Hepatocyte (in vitro differentiated cells): ENCODE results near the gene MEA1. TPM values are rescaled to one million over a fixed set of nuclear protein-coding genes. Genes with fewer than 3 reads are reported as not detected.

Experiments
- DNase-seq: peaks from one replicate; pipeline ENCODE4 v3.0.0-alpha.2; 2016; ENCODE audit warnings: low spot score
- H2AFZ ChIP-seq: fragments of 200-600 bp; sonication (generic); 2 replicates; pipeline ENCODE4 v1.6.0; 2016; ENCODE audit warnings: antibody characterized with exemption, mild to moderate bottlenecking
- H3K27ac ChIP-seq: fragments of 200-600 bp; sonication (generic); 2 replicates; pipeline ENCODE4 v1.5.1; 2016; ENCODE audit warnings: mild to moderate bottlenecking
- H3K27me3 ChIP-seq: fragments of 200-600 bp; sonication (generic); 2 replicates; pipeline ENCODE4 v1.6.1; 2016
- H3K36me3 ChIP-seq: fragments of 200-600 bp; sonication (generic); replicated peaks from 2 replicates; pipeline ENCODE4 v1.5.1; 2016; ENCODE audit warnings: low read depth; ENCODE audit not compliant: insufficient read depth
- H3K4me1 ChIP-seq: fragments of 200-600 bp; sonication (generic); 2 replicates; pipeline ENCODE4 v1.5.1; 2016; ENCODE audit warnings: mild to moderate bottlenecking, moderate library complexity; ENCODE audit not compliant: insufficient read depth
- H3K4me2 ChIP-seq: fragments of 200-600 bp; sonication (generic); 2 replicates; pipeline ENCODE4 v1.6.0; 2016
- H3K4me3 ChIP-seq: fragments of 200-600 bp; sonication (generic); 2 replicates; pipeline ENCODE4 v1.5.1; 2016; ENCODE audit warnings: mild to moderate bottlenecking
- H3K79me2 ChIP-seq: fragments of 200-600 bp; sonication (generic); 2 replicates; pipeline ENCODE4 v1.6.0; 2017; ENCODE audit warnings: mild to moderate bottlenecking
- H3K9me2 ChIP-seq: fragments of 200-600 bp; sonication (generic); replicated peaks from 2 replicates; pipeline ENCODE4 v1.6.0; 2017; ENCODE audit warnings: mild to moderate bottlenecking; ENCODE audit not compliant: insufficient read depth
- H3K9me3 ChIP-seq: fragments of 200-600 bp; sonication (generic); 2 replicates; pipeline ENCODE4 v1.5.1; 2016; ENCODE audit warnings: low read depth, mild to moderate bottlenecking
- H4K20me1 ChIP-seq: fragments of 200-600 bp; sonication (generic); 2 replicates; pipeline ENCODE4 v1.6.0; 2016; ENCODE audit warnings: mild to moderate bottlenecking; ENCODE audit not compliant: insufficient read depth, poor library complexity, severe bottlenecking
- CTCF ChIP-seq: fragments of 200-600 bp; sonication (generic); IDR thresholded peaks from 2 replicates; pipeline ENCODE4 v1.5.1; 2016; ENCODE audit warnings: antibody characterized with exemption, mild to moderate bottlenecking; ENCODE audit not compliant: poor library complexity
- EZH2 ChIP-seq: fragments of 200-600 bp; sonication (generic); IDR thresholded peaks from 2 replicates; pipeline ENCODE4 v1.6.1; 2016; ENCODE audit warnings: antibody characterized with exemption, mild to moderate bottlenecking, borderline replicate concordance
- EZH2phosphoT487 ChIP-seq: fragments of 200-600 bp; sonication (generic); IDR thresholded peaks from one replicate; pipeline ENCODE4 v1.6.1; 2018; ENCODE audit warnings: antibody characterized with exemption, mild to moderate bottlenecking, low read depth, moderate library complexity; ENCODE audit not compliant: unreplicated experiment, severe bottlenecking
- WGBS: methylation state at CpG from one replicate; pipeline ENCODE4 v1.1.6; 2016; ENCODE audit warnings: low lambda C conversion rate; ENCODE audit errors: missing lambda C conversion rate; 5-methylcytosine and 5-hydroxymethylcytosine counted together
- polyA plus RNA-seq: library from polyadenylated mRNA; unstranded; fragments of >200 nt; fragmentation: Nextera tagmentation; extraction: Ambion mirVana; gene quantifications from 2 replicates; pipeline ENCODE4 v1.2.1, GENCODE V29; 2016
- total RNA-seq: library from RNA; depleted of rRNA; stranded (reverse); fragments of >200 nt; gene quantifications from 2 replicates; pipeline ENCODE4 v1.2.3, GENCODE V29; 2014

Gene MEA1
- total and polyA plus RNA-seq, 2 experiments from 2014 or later, result 73.3 to 127 TPM

- 80% methylated on average over 1 of the region's 1 CpG for WGBS
- no peaks in the 10 kb centered on the region for H4K20me1 ChIP-seq
- no peaks in the 10 kb centered on the region for H3K27me3 ChIP-seq
- H3K79me2 ChIP-seq, result peaks cover 59% of the 10 kb centered on the region
- H3K9me3 ChIP-seq, result no peaks in the 10 kb centered on the region
- TF ChIP-seq CTCF (no peak), EZH2 (no peak), EZH2phosphoT487 (no peak)
- peak overlapping the region; percentile 80 for H3K27ac ChIP-seq
- H3K36me3 ChIP-seq, result no peaks in the 10 kb centered on the region
- no peak overlapping the region for H2AFZ ChIP-seq
- H3K9me2 ChIP-seq, result no peaks in the 10 kb centered on the region
- H3K4me2 ChIP-seq, result peak overlapping the region; percentile 85
- peaks cover 14% of the 10 kb centered on the region for H3K4me1 ChIP-seq
- H3K4me3 ChIP-seq, result peak overlapping the region; percentile 67
- no peak for DNase-seq
Observed at GRCh38 chr6:43058531-43058930, 44.8 kb upstream of the MEA1 start.

- peaks cover 58% of the 10 kb centered on the region for H3K79me2 ChIP-seq
- no peak for TF ChIP-seq EZH2phosphoT487
- TF ChIP-seq CTCF, result no peak
- TF ChIP-seq EZH2, result no peak
Observed at GRCh38 chr6:43055966-43056365, 42.2 kb upstream of the MEA1 start.

GRCh38 chr6:43054206-43054943 is 40.6 kb upstream of the MEA1 start:
- 87% methylated on average over 17 of the region's 17 CpGs for WGBS
- peak overlapping the region; percentile 28 for H2AFZ ChIP-seq
- H3K4me2 ChIP-seq, result peak overlapping the region; percentile 77
- TF ChIP-seq EZH2, result no peak
- TF ChIP-seq EZH2phosphoT487, result no peak
- TF ChIP-seq CTCF, result no peak
- no peaks in the 10 kb centered on the region for H3K9me2 ChIP-seq
- no peaks in the 10 kb centered on the region for H3K9me3 ChIP-seq
- H3K4me1 ChIP-seq, result peaks cover 32% of the 10 kb centered on the region
- no peak for DNase-seq
- H3K79me2 ChIP-seq, result peaks cover 61% of the 10 kb centered on the region
- H3K4me3 ChIP-seq, result no peak overlapping the region
- no peaks in the 10 kb centered on the region for H3K36me3 ChIP-seq
- H3K27me3 ChIP-seq, result no peaks in the 10 kb centered on the region
- H3K27ac ChIP-seq, result peak overlapping the region; percentile 96
- no peaks in the 10 kb centered on the region for H4K20me1 ChIP-seq

More at GRCh38 chr6:43055966-43056365, 42.2 kb upstream of the MEA1 start:
- Histone ChIP-seq H3K4me1 (peaks cover 28% of the 10 kb centered on the region), H3K9me2 (no peaks in the 10 kb centered on the region), H2AFZ (no peak overlapping the region), H3K4me2 (no peak overlapping the region), H3K36me3 (no peaks in the 10 kb centered on the region), H4K20me1 (no peaks in the 10 kb centered on the region), H3K27ac (no peak overlapping the region), H3K27me3 (no peaks in the 10 kb centered on the region), H3K9me3 (no peaks in the 10 kb centered on the region), H3K4me3 (no peak overlapping the region)
- WGBS, result 87% methylated on average over 8 of the region's 8 CpGs
- no peak for DNase-seq
